ENCODE results near the gene OSTM1.

The OSTM1 gene

GRCh38 chr6:108074359-108075144 lies at the start of gene OSTM1:
TSS of gene OSTM1 (minus strand) at chr6:108074741. CDS start at chr6:108074651, 90 bp downstream.
- DNase-seq (ENCODE audit: low read depth): peak; percentile 87

- no peak for DNase-seq (ENCODE audit: low read depth)
These were observed 49.4 kb upstream of the OSTM1 start for GRCh38 chr6:108123946-108124345.

DNA sequence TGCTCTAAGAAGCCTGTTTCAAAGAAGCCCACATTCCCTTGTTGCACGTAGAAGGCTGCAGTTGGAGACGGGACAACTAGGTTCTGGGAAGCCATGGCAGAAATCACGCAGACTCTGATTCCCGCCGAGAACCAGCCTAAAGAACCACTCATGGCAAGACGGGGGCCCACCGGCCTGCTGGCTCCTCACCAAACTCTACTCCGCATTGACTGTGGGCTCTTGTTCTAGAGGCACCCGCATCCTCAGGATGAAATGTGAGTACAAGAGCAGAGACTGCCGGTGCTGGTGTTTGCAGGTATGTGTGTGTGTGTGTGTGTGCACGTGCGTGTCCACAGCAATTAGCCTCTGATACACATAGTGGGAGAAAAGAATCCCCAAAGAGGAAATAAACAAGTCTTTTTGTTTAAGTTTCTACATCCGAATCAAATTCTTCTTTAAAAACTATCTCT lies 49.0 kb upstream of the OSTM1 start:
- no peak for DNase-seq (ENCODE audit: low read depth)

GRCh38 chr6:108121612-108122011 lies 47.1 kb upstream of the OSTM1 start:
- DNase-seq (ENCODE audit: low read depth): no peak

- no peak for DNase-seq (ENCODE audit: low read depth)
These were observed 45.8 kb upstream of the OSTM1 start for GRCh38 chr6:108120311-108120710.

GRCh38 chr6:108119769-108120141 lies 45.2 kb upstream of the OSTM1 start:
- DNase-seq (ENCODE audit: low read depth): no peak

- DNase-seq (ENCODE audit: low read depth): no peak
These were observed 44.5 kb upstream of the OSTM1 start for GRCh38 chr6:108118810-108119768.

DNA sequence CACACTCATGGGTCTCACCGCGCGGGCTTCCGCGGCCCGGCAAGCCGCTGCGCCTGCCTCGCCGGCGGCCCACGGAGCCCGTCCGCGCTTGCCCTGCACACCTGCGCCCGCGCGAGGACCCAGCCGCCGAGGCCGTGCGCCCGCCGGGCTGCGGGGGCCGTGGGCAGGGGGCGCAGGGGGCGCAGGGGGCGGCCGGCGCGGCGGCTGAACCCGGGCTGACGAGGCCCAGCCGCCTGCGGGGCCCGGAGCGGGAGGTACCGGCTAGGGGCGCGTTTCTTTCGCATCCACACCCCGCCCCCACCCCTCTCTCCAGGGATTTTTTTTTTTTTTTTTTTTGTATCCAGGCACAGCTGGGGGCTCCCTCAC lies 43.8 kb upstream of the OSTM1 start:
- no peak for DNase-seq (ENCODE audit: low read depth)

DNA sequence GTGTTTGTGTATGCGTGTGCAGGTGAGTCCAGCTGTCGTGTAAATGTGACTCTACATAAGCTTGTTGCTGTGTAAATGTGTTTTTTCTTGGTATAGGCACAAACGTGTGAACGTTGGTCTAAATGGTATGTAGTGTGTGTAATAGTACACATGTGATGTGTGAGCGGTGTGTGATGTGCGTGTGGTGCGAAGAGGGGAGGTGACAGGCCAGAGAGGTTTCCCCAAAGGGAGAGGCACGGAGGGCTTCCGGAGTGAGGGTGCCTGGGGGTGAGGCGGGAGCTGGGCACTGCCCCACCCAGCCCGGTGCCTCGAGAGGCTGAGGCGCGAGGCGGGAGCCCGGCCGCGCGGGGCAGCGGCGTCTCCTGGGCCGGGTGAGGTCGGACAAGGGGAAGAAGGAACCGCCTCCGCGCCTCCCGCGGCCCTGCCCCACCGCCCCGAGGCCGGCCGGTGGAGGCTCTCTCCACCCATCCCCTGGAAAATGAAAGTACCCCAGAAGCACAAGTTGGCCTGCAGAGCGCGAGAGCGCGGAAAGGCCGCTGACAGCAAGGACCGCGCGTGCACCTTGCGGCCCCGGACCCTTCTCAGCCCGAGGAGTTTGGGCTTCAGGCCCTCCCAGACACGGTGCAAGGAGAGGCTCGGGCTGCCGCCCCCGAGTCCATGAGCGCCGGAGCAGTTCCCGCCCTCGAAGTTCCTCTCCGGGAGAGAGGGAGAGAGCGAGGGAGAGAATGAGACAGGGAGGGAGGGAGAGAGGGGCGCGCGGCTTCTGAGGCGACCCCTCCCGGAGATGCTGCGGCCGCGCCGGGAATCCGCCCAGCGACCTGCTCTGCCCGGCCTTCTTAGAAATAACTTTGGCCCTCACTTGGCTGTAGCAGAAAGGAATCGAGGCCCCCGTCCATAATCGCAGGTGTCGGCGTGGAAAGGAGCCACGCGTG lies 43.2 kb upstream of the OSTM1 start:
- no peak for DNase-seq (ENCODE audit: low read depth)

GRCh38 chr6:108116546-108117426 lies 42.2 kb upstream of the OSTM1 start:
- DNase-seq (ENCODE audit: low read depth): no peak

DNA sequence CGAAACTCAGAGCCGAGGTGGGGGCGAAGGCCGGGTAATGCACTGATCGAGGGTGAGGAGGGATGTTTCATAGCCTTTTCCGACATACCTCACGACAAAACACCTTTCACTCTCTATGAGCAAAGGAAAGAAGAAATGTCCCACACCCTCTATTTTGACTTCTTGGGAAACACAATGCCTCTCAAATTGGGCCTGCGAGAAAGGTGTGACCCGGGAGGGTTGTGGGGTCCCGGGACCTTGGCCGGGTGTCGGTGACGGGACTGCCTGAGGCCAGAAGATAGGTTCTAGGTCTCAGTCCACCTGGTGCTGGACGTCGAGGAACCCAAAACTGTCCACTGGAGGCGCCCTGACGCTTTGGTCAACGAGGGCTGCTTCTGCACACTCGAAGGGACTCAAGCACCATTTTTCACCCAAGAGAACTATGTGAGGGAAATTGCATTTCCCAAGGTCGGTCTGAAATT lies 41.1 kb upstream of the OSTM1 start:
- DNase-seq (ENCODE audit: low read depth): no peak

DNA sequence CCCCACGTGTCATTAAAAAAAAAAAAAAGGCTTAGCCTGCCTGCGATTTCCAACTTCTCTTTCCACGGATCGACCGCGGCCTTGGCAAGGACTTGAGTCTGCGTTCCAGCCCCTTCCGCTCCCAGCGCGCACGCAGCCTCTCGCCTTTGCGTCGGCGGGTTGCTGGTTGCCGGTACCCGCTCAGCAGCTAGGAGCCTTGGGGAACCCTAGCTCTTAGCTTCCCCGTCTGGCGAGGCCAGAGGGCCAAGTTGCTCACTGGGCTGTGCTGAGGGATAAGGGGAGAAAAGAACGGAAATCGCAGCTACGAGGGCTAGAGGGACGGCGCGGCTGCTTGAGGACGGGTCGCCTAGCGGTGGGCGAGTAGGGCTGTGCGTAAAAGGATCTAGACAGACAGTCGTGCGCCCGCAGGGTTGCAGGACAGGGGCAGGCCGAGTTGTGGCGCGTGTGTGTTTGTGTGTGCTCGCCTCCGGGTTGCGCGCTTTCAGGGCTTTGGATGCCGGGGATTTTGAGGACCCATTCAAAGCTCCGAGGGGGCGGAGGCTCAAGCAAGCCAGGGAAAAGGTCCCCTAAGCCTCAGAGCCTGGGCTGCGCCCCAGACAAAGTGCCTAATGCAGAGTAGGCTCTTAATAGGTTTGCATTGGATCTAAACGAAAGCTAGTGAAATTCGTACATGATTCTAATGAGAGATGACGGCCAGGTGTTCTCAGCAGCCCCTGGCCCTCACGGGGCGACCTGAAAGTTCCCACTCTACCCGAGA lies 40.5 kb upstream of the OSTM1 start:
- DNase-seq (ENCODE audit: low read depth): no peak

DNA sequence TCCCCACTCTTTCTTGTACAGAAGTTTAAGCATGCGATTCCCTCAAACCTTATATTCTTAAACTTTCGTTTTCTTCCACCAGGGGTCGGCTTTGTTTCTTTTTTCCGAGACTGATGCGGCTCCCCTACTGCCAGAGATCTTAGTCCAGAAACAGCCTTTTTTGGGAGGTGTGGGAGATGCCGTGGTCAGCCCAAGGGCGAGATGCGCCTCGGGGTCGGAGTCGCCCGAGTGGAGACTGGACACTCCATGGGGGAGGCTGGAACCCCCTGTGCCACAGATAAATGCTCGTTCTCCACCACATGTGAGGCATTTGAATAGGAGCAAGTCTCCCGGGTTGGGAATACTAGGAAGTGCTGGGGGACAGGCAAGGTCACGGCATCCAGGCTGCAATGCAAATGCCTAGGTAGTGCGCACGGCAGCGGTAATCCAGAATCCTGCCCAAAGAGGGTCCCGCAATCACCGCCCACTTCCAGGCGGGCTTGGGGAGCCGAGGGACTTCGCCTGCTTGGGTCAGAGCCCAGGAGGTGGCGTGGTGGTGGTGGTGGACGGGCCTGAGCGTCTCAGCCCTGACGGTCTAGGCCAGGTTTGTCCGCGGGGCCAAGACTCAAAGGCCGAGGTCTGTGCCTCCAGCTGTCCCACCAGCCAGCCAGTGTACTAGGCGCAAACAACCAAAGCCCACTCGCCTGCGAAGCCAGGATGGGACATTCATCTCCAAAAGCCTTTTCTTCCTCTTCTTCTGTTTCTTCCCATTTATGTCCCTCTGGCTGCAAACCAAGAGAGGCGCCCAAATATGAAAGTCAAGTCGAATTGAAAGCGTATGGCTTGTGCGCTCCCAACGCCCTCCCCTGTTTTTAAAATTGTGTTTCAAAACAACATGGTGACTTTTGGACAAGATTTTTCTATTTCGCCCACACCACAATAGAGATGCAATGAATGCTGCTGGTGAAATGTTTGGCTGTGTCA lies 39.3 kb upstream of the OSTM1 start:
- DNase-seq (ENCODE audit: low read depth): no peak

GRCh38 chr6:108108374-108108773 lies 33.8 kb upstream of the OSTM1 start:
- no peak for DNase-seq (ENCODE audit: low read depth)

DNA sequence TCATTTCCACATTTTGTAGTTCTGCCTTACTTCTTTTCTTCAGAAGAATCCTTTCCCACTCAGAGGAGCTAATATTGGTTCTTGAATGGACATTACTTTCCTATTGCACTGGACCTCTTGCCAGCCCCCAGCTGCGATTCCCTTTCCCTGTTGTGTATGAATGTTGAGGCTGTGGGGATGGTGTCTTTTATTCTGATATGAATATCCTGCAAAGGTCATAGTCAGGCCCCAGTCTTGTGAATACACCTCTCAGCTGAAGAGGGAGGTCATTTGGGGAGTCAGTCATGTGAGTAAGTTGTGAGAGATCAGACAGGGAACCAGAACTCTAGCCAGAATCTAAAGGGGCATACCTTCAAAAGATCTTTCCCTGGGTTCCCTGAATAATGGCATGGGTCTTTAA lies 32.6 kb upstream of the OSTM1 start:
- no peak for DNase-seq (ENCODE audit: low read depth)

DNA sequence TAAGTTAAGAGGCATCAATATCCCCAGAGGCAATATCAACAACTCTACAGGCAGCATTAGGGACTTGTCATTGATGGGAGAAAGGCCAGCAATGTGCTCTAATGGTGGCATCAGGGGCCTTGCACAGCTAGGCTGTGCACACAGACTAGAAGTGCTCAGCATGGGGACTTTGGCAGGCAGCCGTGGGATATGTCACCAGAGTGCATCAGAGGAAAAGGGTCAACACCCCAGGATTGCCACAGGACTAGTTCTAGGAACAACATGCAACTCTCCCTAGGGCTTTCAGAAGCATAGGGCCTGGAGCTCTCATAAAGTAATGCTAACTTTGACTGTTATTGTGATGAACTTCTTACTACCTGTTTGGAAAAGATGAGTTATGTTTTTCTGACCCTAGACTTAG lies 32.2 kb upstream of the OSTM1 start:
- DNase-seq (ENCODE audit: low read depth): no peak

DNA sequence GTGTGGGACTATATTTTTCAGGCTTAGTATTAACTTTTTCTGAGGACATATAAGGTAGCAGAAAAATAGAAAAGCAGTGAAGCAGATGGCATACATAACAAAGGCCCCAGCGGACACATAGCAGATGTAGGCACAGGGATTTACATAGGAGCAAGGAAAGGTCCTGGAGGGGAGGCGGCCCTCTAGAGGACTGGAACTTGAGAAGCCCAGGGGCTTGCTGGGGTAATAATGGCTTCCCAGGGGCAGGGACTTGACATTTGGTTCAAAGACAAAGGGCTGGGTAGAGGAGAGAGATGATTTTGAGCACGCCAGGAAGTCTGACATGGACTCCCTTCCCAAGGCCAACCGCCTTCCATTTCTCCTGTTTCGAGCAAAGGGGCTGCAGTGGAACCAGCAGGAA lies 31.7 kb upstream of the OSTM1 start:
- no peak for DNase-seq (ENCODE audit: low read depth)

- DNase-seq (ENCODE audit: low read depth): no peak
These were observed 31.0 kb upstream of the OSTM1 start for GRCh38 chr6:108105571-108105970.

GRCh38 chr6:108102965-108103364 lies 28.4 kb upstream of the OSTM1 start:
- DNase-seq (ENCODE audit: low read depth): no peak

Measured in T-helper 22 cell (primary cell).